ENCODE data around the gene SPTBN4.
"Not testable (repeated sequence)": the region's sequence is repeated elsewhere in the genome, so short reads cannot be mapped to it uniquely, and the experiment has no call there.

SPTBN4 gene

DNA sequence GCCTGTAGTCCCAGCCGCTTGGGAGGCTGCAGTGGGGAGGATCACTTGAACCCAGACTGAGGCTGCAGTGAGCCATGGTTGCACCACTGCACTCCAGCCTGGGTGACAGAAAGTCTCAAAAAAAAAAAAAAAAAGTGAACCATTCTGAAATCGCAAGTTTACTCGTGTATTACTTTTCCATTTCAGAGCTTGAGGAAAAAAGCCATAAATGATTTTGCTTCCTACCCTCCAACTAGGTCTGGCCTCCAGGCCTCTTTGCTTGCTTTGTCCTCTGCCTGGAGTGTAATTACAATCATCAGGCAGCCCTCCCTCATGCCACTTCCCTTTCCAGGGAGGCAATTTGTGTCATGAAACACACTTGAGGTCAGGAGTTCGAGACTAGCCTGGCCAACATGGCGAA lies 9.8 kb upstream of the SPTBN4 start:
- no peak overlapping the region for H3K4me3 ChIP-seq (ENCODE audit: low read depth, low read length)
- DNase-seq (ENCODE audit: low read depth): no peak
- in situ Hi-C loops (cut with HindIII; ENCODE audit: low sequenced_read_pairs): no loop called here
- TF ChIP-seq CTCF (IDR thresholded peaks at IDR 0.05; ENCODE audit: low read depth, low read length, missing control alignments): no peak

- no peak for TF ChIP-seq CTCF (IDR thresholded peaks at IDR 0.05; ENCODE audit: low read depth, low read length, missing control alignments)
- no peak overlapping the region for H3K4me3 ChIP-seq (ENCODE audit: low read depth, low read length)
- no peak for DNase-seq (ENCODE audit: low read depth)
- in situ Hi-C loops (cut with HindIII; ENCODE audit: low sequenced_read_pairs): no loop called here
Measured at GRCh38 chr19:40457953-40458596, 8.7 kb upstream of the SPTBN4 start.

GRCh38 chr19:40458597-40458974 lies 8.2 kb upstream of the SPTBN4 start:
- no peak for DNase-seq (ENCODE audit: low read depth)
- in situ Hi-C loops (cut with HindIII; ENCODE audit: low sequenced_read_pairs): no loop called here
- no peak overlapping the region for H3K4me3 ChIP-seq (ENCODE audit: low read depth, low read length)
- no peak for TF ChIP-seq CTCF (IDR thresholded peaks at IDR 0.05; ENCODE audit: low read depth, low read length, missing control alignments)

- no peak overlapping the region for H3K4me3 ChIP-seq (ENCODE audit: low read depth, low read length)
- in situ Hi-C loops (cut with HindIII; ENCODE audit: low sequenced_read_pairs): no loop called here
- no peak for DNase-seq (ENCODE audit: low read depth)
- no peak for TF ChIP-seq CTCF (IDR thresholded peaks at IDR 0.05; ENCODE audit: low read depth, low read length, missing control alignments)
Measured at GRCh38 chr19:40460185-40460584, 6.6 kb upstream of the SPTBN4 start.

DNA sequence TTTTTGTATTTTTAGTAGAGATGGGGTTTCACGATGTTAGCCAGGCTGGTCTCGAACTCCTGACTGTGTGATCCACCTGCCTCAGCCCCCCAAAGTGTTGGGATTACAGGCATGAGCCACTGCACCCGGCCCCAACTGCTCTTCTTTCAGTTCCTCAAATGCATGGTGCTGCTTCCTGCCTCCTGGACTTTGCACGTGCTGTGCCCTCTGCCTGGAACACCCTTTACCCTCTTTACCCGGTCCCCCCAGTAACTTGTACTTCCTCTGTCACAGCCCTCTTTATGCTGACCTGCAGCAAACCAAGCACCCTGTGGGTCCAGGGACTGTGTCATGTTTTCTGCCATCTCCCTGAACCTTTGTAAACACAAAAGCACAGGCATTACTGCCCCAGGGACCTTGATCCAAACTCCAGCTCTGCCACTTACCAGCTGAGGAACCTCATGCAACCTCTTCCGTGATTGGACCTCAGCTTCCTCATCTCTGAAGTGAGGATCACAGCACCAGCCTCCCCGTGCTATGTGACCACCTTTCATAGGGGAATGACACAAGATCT lies 5.1 kb upstream of the SPTBN4 start:
- in situ Hi-C loops (cut with HindIII; ENCODE audit: low sequenced_read_pairs): no loop called here
- no peak overlapping the region for H3K4me3 ChIP-seq (ENCODE audit: low read depth, low read length)
- DNase-seq (ENCODE audit: low read depth): no peak
- TF ChIP-seq CTCF (IDR thresholded peaks at IDR 0.05; ENCODE audit: low read depth, low read length, missing control alignments): no peak

DNA sequence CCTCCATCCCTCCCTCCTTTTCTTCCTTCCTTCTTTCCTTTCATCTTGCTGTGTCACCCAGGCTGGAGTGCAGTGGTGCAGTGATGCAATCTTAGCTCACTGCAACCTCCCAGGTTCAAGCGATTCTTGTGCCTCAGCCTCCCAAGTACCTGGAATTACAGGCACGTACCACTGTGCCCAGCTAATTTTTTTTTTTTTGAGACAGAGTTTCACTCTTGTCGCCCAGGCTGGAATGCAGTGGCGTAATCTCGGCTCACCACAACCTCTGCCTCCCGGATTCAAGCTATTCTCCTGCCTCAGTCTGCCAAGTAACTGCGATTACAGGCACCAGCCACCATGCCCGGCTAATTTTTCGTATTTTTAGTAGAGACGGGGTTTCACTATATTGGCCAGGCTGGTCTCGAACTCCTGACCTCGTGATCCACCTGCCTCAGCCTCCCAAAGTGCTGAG lies 3.2 kb upstream of the SPTBN4 start:
- DNase-seq (ENCODE audit: low read depth); H3K4me3 ChIP-seq (ENCODE audit: low read depth, low read length); in situ Hi-C loops (cut with HindIII; ENCODE audit: low sequenced_read_pairs): not testable (repeated sequence)

Measured in astrocyte of the cerebellum (primary cell).